SK-N-SH (cell line): Measurements from ENCODE around the gene RFC4. TPM values are rescaled to one million over a fixed set of nuclear protein-coding genes. Genes with fewer than 3 reads are reported as not detected.

ENCODE experiments used
- CTCF ChIA-PET: fragments of 300-600, 350-600 bp; formaldehyde crosslinking; extraction: SDS; loops from one replicate; lab custom pipeline; 2021; lab: Yijun Ruan, JAX
- POLR2A ChIA-PET: fragments of 350-600 bp; sonication (Branson Sonifier 250); formaldehyde crosslinking; extraction: SDS; loops from one replicate; lab custom pipeline; 2020; ENCODE audit warnings: antibody characterized with exemption, inconsistent platforms; lab: Yijun Ruan, JAX
- DNase-seq: peaks from one replicate; pipeline ENCODE4 v3.0.0; 2012
- H2AFZ ChIP-seq: fragments of 200-600 bp; sonication (generic); 2 replicates; pipeline ENCODE4 v1.8.1; 2016; ENCODE audit warnings: antibody characterized with exemption, mild to moderate bottlenecking, low read depth
- H3F3A ChIP-seq: fragments of 200-600 bp; sonication (generic); replicated peaks from 2 replicates; pipeline ENCODE3; 2016; ENCODE audit warnings: antibody characterized with exemption, mild to moderate bottlenecking; ENCODE audit not compliant: insufficient read depth
- H3K27ac ChIP-seq, 2 experiments: fragments of 200-500 bp in 1 of 2; fragments of 200-600 bp in 1 of 2; sonication (Bioruptor generic) in 1 of 2; sonication (generic), shearing (Covaris generic) in 1 of 2; 2 replicates each; pipeline versions ENCODE4 v1.5.1 to v1.6.1; 2014 to 2016; ENCODE audit warnings: low read depth in 2 of 2, inconsistent platforms in 1 of 2, low read length in 1 of 2, mild to moderate bottlenecking in 1 of 2, mixed read lengths in 1 of 2
- H3K27me3 ChIP-seq: fragments of 200-600 bp; sonication (generic), shearing (Covaris generic); 2 replicates; pipeline ENCODE4 v1.6.1; 2016; ENCODE audit warnings: mixed run types; ENCODE audit not compliant: insufficient read depth
- H3K36me3 ChIP-seq, 2 experiments: fragments of 200-500 bp in 1 of 2; fragments of 200-600 bp in 1 of 2; sonication (Bioruptor generic) in 1 of 2; sonication (generic) in 1 of 2; replicated peaks in 1 of 2; 2 replicates each; pipeline versions ENCODE3 to v1.5.1; 2014 to 2016; ENCODE audit warnings: low read length in 1 of 2, mild to moderate bottlenecking in 1 of 2; ENCODE audit not compliant: insufficient read depth in 2 of 2, control insufficient read depth in 1 of 2
- H3K4me1 ChIP-seq, 2 experiments: fragments of 200-500 bp in 1 of 2; fragments of 200-600 bp in 1 of 2; sonication (Bioruptor generic) in 1 of 2; sonication (generic), shearing (Covaris generic) in 1 of 2; 2 replicates each; pipeline versions ENCODE4 v1.5.1 to v1.6.1; 2014 to 2016; ENCODE audit warnings: low read depth in 1 of 2, low read length in 1 of 2, mixed run types in 1 of 2; ENCODE audit not compliant: insufficient read depth in 2 of 2, control insufficient read depth in 1 of 2
- H3K4me2 ChIP-seq: fragments of 200-600 bp; sonication (generic), shearing (Covaris generic); 2 replicates; pipeline ENCODE4 v1.6.1; 2017; ENCODE audit warnings: mixed run types
- H3K4me3 ChIP-seq, 2 experiments: fragments of 200-500 bp in 1 of 2; fragments of 200-600 bp in 1 of 2; sonication (Bioruptor generic) in 1 of 2; sonication (generic), shearing (Covaris generic) in 1 of 2; 2 replicates each; pipeline versions ENCODE4 v1.5.1 to v1.8.1; 2014 to 2016; ENCODE audit warnings: low read depth in 2 of 2, inconsistent platforms in 1 of 2, low read length in 1 of 2, mild to moderate bottlenecking in 1 of 2, mixed read lengths in 1 of 2, moderate library complexity in 1 of 2
- H3K79me2 ChIP-seq: fragments of 200-600 bp; sonication (generic); 2 replicates; pipeline ENCODE4 v1.8.1; 2017; ENCODE audit warnings: mild to moderate bottlenecking; ENCODE audit not compliant: insufficient read depth
- H3K9ac ChIP-seq: fragments of 200-600 bp; sonication (generic); 2 replicates; pipeline ENCODE4 v1.6.1; 2017; ENCODE audit warnings: mixed run types
- H3K9me2 ChIP-seq: fragments of 200-600 bp; sonication (generic); 2 replicates; pipeline ENCODE4 v1.6.1; 2017; ENCODE audit warnings: mixed run types
- H3K9me3 ChIP-seq: fragments of 200-600 bp; sonication (generic); 2 replicates; pipeline ENCODE4 v1.6.1; 2017; ENCODE audit warnings: mixed run types, mild to moderate bottlenecking, moderate library complexity
- H4K20me1 ChIP-seq: fragments of 200-600 bp; sonication (generic); 2 replicates; pipeline ENCODE4 v1.6.1; 2017; ENCODE audit warnings: mild to moderate bottlenecking, mixed run types; ENCODE audit not compliant: insufficient read depth
- EP300 ChIP-seq, 2 experiments: IDR thresholded peaks; 2 replicates each; pipeline versions ENCODE4 v1.4.0 to v1.6.1; 2012; ENCODE audit warnings: borderline replicate concordance in 1 of 2, low read depth in 1 of 2, low read length in 1 of 2
- EZH2phosphoT487 ChIP-seq: fragments of 200-600 bp; sonication (generic); IDR thresholded peaks from 2 replicates; pipeline ENCODE4 v1.6.1; 2017; ENCODE audit warnings: low read depth, mixed run types, mild to moderate bottlenecking, antibody characterized with exemption, moderate library complexity, borderline replicate concordance
- FOSL2 ChIP-seq: IDR thresholded peaks from 2 replicates; pipeline ENCODE4 v1.4.0; 2012; ENCODE audit warnings: low read depth, mild to moderate bottlenecking, moderate library complexity, borderline replicate concordance
- FOXM1 ChIP-seq: IDR thresholded peaks from 2 replicates; pipeline ENCODE4 v1.4.0; 2012; ENCODE audit warnings: low read depth, mild to moderate bottlenecking
- GABPA ChIP-seq: IDR thresholded peaks from 2 replicates; pipeline ENCODE4 v1.4.0; 2012; ENCODE audit warnings: low read depth, mild to moderate bottlenecking
- MXI1 ChIP-seq: IDR thresholded peaks from 2 replicates; pipeline ENCODE4 v1.6.1; 2012; ENCODE audit warnings: mild to moderate bottlenecking, low read depth, low read length, improper control_type of control experiment
- NFIC ChIP-seq: IDR thresholded peaks from 2 replicates; pipeline ENCODE4 v1.4.0; 2012; ENCODE audit warnings: borderline replicate concordance
- NRF1 ChIP-seq: IDR thresholded peaks from 2 replicates; pipeline ENCODE4 v1.6.1; 2012; ENCODE audit warnings: low read depth, mild to moderate bottlenecking, low read length
- POLR2AphosphoS5 ChIP-seq: IDR thresholded peaks from 2 replicates; pipeline ENCODE4 v1.6.1; 2012; ENCODE audit warnings: low read depth, low read length
- RAD21 ChIP-seq: IDR thresholded peaks from 2 replicates; pipeline ENCODE4 v1.6.1; 2012; ENCODE audit warnings: mild to moderate bottlenecking, low read length
- RCOR1 ChIP-seq: fragments of 150-350 bp; IDR thresholded peaks from 2 replicates; pipeline ENCODE4 v1.6.1; 2017; ENCODE audit warnings: antibody characterized with exemption, low read length
- SMC3 ChIP-seq: IDR thresholded peaks from 2 replicates; pipeline ENCODE4 v1.6.1; 2012; ENCODE audit warnings: low read depth, low read length, improper control_type of control experiment
- TCF12 ChIP-seq: IDR thresholded peaks from 2 replicates; pipeline ENCODE4 v1.4.0; 2012
- TEAD4 ChIP-seq: IDR thresholded peaks from 2 replicates; pipeline ENCODE4 v1.4.0; 2012; ENCODE audit warnings: mild to moderate bottlenecking, borderline replicate concordance; ENCODE audit not compliant: insufficient read depth
- WGBS: methylation state at CpG from one replicate; pipeline ENCODE4 v1.1.6; 2017; ENCODE audit warnings: low lambda C conversion rate; 5-methylcytosine and 5-hydroxymethylcytosine counted together
- polyA plus RNA-seq, 3 experiments: library from polyadenylated mRNA; depleted of rRNA; stranded (reverse); fragments of >200 nt; gene quantifications; 2 replicates each; pipeline ENCODE4 v1.2.3, GENCODE V29; 2012
- TF ChIP-seq, protein P1 (sequence below): fragments of 200-600 bp; sonication (generic); IDR thresholded peaks from 2 replicates; pipeline ENCODE4 v1.6.1; 2017; ENCODE audit warnings: antibody characterized with exemption, mild to moderate bottlenecking, moderate library complexity
- TF ChIP-seq, protein P2 (sequence below): fragments of 150-350 bp; IDR thresholded peaks from 2 replicates; pipeline ENCODE4 v1.6.1; 2017; ENCODE audit warnings: antibody characterized with exemption, low read length, low read depth, borderline replicate concordance
- TF ChIP-seq, protein P3 (sequence below): IDR thresholded peaks from 2 replicates; pipeline ENCODE4 v1.4.0; 2012; ENCODE audit warnings: low read depth, borderline replicate concordance
- TF ChIP-seq, protein P4 (sequence below): fragments of 150-350 bp; IDR thresholded peaks from 2 replicates; pipeline ENCODE4 v1.6.1; 2016; ENCODE audit warnings: mild to moderate bottlenecking, low read depth, low read length

The RFC4 gene
- polyA plus RNA-seq, 1 of the 3 experiments (the other 2 are of a cell fraction): 13.1 TPM

DNA sequence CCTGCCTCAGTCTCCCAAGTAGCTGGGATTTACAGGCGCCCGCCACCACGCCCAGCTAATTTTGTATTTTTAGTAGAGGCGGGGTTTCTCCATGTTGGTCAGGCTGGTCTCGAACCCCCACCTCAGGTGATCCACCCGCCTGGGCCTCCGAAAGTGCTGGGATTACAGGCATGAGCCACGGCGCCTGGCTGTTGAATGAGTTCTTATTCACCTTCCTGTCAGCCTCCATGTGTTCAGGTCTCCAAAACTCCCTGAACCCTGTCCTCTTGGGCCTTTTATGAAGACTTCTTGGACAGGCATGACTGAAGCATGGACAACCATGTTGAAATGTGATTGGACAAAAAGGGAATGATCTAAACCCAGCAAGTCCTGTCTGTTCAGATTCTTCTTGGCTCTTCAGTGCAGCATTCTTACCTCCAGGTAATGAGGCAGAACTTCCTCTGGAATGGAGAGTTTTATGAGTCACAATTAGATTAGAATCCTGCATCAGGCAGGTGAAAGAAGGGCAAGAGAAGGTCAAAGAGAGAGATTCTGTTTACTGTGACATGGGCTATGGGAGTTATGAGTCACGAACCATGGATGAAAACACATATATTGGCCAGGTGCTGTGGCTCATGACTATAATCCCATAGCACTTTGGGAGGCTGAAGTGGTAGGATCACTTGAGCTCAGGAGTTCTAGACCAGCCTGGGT, 46.0 kb downstream of the RFC4 start (continued):
- TF ChIP-seq, protein P1, sequence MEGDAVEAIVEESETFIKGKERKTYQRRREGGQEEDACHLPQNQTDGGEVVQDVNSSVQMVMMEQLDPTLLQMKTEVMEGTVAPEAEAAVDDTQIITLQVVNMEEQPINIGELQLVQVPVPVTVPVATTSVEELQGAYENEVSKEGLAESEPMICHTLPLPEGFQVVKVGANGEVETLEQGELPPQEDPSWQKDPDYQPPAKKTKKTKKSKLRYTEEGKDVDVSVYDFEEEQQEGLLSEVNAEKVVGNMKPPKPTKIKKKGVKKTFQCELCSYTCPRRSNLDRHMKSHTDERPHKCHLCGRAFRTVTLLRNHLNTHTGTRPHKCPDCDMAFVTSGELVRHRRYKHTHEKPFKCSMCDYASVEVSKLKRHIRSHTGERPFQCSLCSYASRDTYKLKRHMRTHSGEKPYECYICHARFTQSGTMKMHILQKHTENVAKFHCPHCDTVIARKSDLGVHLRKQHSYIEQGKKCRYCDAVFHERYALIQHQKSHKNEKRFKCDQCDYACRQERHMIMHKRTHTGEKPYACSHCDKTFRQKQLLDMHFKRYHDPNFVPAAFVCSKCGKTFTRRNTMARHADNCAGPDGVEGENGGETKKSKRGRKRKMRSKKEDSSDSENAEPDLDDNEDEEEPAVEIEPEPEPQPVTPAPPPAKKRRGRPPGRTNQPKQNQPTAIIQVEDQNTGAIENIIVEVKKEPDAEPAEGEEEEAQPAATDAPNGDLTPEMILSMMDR: no peak
- TF ChIP-seq POLR2AphosphoS5 (no peak), EP300 (IDR thresholded peaks at IDR 0.05; ENCODE audit: borderline replicate concordance in 1 of 2, low read depth in 1 of 2, low read length in 1 of 2) (no peak), GABPA (no peak)

DNA sequence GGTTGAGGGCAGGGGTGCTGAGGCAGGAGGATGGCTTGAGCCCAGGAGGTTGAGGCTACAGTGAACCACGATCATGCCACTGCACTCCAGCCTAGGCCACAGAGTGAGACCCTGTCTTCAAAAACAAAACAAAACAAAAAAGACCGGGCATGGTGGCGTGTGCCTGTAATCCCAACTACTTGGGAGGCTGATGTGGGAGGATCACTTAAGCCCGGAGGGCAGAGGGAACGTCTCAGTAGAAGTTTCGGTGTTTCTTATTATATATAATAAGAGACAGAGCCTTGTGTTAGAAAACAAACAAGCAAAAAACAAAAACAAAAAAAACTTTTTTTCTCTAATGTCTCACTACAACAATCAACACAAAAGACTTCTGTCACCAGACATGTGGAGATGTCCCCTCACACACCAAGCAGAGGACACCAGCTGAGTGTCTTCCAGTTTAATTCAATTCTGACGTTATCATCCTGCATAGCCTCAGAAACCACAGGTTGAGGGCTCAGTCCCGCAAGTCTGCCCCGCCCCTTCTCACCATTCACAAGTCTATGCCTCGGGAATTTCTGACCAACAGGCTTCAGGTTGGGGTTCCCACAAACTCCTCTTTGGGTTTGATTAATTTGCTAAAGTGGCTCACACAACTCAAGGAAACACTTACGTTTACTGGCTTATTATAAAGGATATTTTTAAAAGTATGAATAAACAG, 46.9 kb downstream of the RFC4 start:
- H3K79me2 ChIP-seq: no peaks in the 10 kb centered on the region
- no peak for DNase-seq
- POLR2A ChIA-PET: no interaction called here
- H4K20me1 ChIP-seq: no peaks in the 10 kb centered on the region
- no peak overlapping the region for H3K9ac ChIP-seq
- no peaks in the 10 kb centered on the region for H3K36me3 ChIP-seq
- H3K9me2 ChIP-seq: no peaks in the 10 kb centered on the region
- no peaks in the 10 kb centered on the region; the same call in 1 of the 2 replicates for H3K27me3 ChIP-seq
- no peaks in the 10 kb centered on the region for H3F3A ChIP-seq
- no peak overlapping the region for H3K4me2 ChIP-seq
- TF ChIP-seq FOSL2 (no peak), NFIC (no peak), EZH2phosphoT487 (no peak), FOXM1 (no peak), TCF12 (no peak), RAD21 (no peak)
- TF ChIP-seq, protein P2, sequence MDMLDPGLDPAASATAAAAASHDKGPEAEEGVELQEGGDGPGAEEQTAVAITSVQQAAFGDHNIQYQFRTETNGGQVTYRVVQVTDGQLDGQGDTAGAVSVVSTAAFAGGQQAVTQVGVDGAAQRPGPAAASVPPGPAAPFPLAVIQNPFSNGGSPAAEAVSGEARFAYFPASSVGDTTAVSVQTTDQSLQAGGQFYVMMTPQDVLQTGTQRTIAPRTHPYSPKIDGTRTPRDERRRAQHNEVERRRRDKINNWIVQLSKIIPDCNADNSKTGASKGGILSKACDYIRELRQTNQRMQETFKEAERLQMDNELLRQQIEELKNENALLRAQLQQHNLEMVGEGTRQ: no peak
- TF ChIP-seq, all 33 proteins: peak for 0
- Histone ChIP-seq H3K27ac (no peak overlapping the region), H2AFZ (no peak overlapping the region), H3K4me3 (no peak overlapping the region), H3K4me1 (no peaks in the 10 kb centered on the region), H3K9me3 (no peaks in the 10 kb centered on the region)
- WGBS: 62% methylated on average over 11 of the region's 11 CpGs
- CTCF ChIA-PET: no interaction called here

DNA sequence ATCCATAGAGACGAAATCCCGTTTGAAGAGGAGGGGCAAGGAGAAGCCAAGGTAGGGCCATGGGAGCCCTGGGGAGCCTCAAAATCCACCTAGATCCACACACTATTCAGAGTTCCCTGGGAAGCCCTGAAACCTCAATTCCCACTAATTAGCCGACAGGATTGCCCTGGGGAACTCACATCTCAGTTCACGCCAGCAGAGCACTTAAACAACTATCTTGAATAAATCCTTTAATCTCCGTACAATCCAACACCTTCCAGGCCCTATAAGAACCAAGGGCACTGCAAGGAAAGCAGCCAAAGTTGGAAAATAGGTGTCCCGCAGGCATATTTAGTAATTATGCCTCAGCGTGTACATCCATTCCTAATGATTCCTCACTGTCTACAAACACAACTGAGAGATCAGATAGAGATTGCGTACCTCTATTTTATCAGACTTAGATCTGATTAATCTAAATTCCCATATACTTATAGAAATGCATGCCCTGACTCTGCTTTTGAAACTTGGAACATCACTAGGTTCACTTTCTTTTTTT, 48.5 kb downstream of the RFC4 start:
- Histone ChIP-seq H3K4me3 (no peak overlapping the region), H2AFZ (no peak overlapping the region), H3K79me2 (no peaks in the 10 kb centered on the region), H3K36me3 (no peaks in the 10 kb centered on the region), H3K4me1 (no peaks in the 10 kb centered on the region), H3K27me3 (no peaks in the 10 kb centered on the region; the same call in 1 of the 2 replicates), H3K9me2 (no peaks in the 10 kb centered on the region), H4K20me1 (no peaks in the 10 kb centered on the region), H3K4me2 (no peak overlapping the region), H3K9me3 (no peaks in the 10 kb centered on the region), H3K9ac (no peak overlapping the region), H3K27ac (no peak overlapping the region), H3F3A (no peaks in the 10 kb centered on the region)
- WGBS: 47% methylated on average over 8 of the region's 8 CpGs
- DNase-seq: no peak
- CTCF ChIA-PET: no interaction called here
- POLR2A ChIA-PET: no interaction called here
- TF ChIP-seq, protein P3, sequence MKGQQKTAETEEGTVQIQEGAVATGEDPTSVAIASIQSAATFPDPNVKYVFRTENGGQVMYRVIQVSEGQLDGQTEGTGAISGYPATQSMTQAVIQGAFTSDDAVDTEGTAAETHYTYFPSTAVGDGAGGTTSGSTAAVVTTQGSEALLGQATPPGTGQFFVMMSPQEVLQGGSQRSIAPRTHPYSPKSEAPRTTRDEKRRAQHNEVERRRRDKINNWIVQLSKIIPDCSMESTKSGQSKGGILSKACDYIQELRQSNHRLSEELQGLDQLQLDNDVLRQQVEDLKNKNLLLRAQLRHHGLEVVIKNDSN: no peak
- TF ChIP-seq SMC3 (no peak), NRF1 (no peak), TEAD4 (no peak), RCOR1 (no peak), MXI1 (no peak)
- TF ChIP-seq, protein P4, sequence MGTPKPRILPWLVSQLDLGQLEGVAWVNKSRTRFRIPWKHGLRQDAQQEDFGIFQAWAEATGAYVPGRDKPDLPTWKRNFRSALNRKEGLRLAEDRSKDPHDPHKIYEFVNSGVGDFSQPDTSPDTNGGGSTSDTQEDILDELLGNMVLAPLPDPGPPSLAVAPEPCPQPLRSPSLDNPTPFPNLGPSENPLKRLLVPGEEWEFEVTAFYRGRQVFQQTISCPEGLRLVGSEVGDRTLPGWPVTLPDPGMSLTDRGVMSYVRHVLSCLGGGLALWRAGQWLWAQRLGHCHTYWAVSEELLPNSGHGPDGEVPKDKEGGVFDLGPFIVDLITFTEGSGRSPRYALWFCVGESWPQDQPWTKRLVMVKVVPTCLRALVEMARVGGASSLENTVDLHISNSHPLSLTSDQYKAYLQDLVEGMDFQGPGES: no peak
